Body of pancreas (tissue), 4 donors: ENCODE data around the gene HERC3. TPM values are rescaled to one million over a fixed set of nuclear protein-coding genes. Genes with fewer than 3 reads are reported as not detected.

ENCODE experiments used
- ATAC-seq: fragments of 150-250 bp; one replicate; pipeline ENCODE4 v1.9.1; 2016
- DNase-seq, 4 donors: peaks; one replicate each; pipeline ENCODE4 v3.0.0-alpha.2; 2019
- H3K27ac ChIP-seq, 4 donors: fragments of 200-600 bp; sonication (generic); 1 replicate in 3 of 4; 2 replicates in 1 of 4; pipeline versions ENCODE4 v1.5.1 to v1.6.1; 2016 to 2019; ENCODE audit warnings: mild to moderate bottlenecking in 1 of 4, mixed read lengths in 1 of 4, moderate library complexity in 1 of 4
- H3K27me3 ChIP-seq, 2 donors: fragments of 200-600 bp; sonication (generic); one replicate each; pipeline ENCODE4 v1.6.0; 2016; ENCODE audit warnings: mild to moderate bottlenecking in 1 of 2
- H3K36me3 ChIP-seq, 2 donors: fragments of 200-600 bp; sonication (generic); replicated peaks in 1 of 2; 2 replicates each; pipeline ENCODE4 v1.5.1; 2016; ENCODE audit warnings: low read depth in 2 of 2; ENCODE audit not compliant: insufficient read depth in 1 of 2
- H3K4me1 ChIP-seq: fragments of 200-600 bp; sonication (generic); one replicate; pipeline ENCODE4 v1.6.0; 2016
- H3K4me3 ChIP-seq, 2 donors: fragments of 200-600 bp; sonication (generic); 1 replicate in 1 of 2; 2 replicates in 1 of 2; pipeline ENCODE4 v1.5.1; 2016 to 2019
- H3K9me3 ChIP-seq, 3 donors: fragments of 200-600 bp; sonication (generic); 1 replicate in 2 of 3; 2 replicates in 1 of 3; pipeline ENCODE4 v1.5.1; 2016
- CTCF ChIP-seq, 7 experiments: fragments of 450-650 bp in 4 of 7; fragments of 200-600 bp in 3 of 7; sonication (generic) in 3 of 7; IDR thresholded peaks; one replicate each; pipeline ENCODE4 v1.5.1; 2016 to 2019; ENCODE audit warnings: antibody characterized with exemption in 7 of 7
- POLR2A ChIP-seq, 3 donors: fragments of 450-650 bp; IDR thresholded peaks; one replicate each; pipeline ENCODE4 v1.6.1; 2016; ENCODE audit warnings: antibody characterized with exemption in 3 of 3, mild to moderate bottlenecking in 2 of 3
- WGBS, 2 donors: methylation state at CpG; one replicate each; pipeline ENCODE4 v1.1.5; 2017; 5-methylcytosine and 5-hydroxymethylcytosine counted together
- intact Hi-C: fragments of 100-400 bp; cut with DNase I; formaldehyde crosslinking; loops from one replicate; pipeline ENCODE4 v1.15.1; 2023
- total RNA-seq, 2 donors: library from RNA; depleted of rRNA; stranded (reverse); fragments of >200 nt; gene quantifications; one replicate each; pipeline ENCODE4 v1.1.0, GENCODE V29; 2016

Gene HERC3
- total RNA-seq, 2 donors from 2014 or later = 10.9 to 19.5 TPM

DNA sequence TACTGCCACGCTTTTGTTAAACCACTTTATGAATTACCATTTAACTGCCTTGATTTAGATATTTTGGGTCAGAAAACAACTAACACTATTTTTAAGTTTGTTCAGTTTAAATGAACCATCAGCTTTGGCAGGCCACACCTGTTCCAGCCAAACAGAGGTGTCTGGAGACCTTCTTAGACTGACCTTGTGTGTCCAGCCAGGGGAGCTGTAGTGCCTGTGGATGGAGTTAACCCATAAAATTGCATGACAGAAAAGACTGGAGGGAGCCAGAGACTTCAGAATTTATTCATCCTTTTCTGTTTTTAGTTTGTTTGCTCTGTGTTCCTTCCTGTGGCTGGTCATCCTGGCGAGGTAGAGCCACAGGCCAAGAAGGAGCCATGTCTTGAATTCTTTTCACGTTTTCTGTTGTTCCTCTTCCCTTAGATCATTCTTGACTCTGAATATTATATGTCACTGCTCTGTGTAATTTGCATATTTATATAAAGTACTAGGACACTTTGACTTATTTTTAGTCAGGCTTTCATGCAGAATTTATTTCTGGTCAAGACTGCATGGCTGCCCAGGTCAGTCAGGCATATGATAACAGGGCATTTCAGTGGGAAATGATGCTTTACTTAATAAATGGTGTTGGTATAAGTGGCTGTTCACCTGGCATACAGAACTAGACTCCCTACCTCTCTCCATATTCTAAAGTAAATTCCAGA lies 26.7 kb downstream of the HERC3 start:
- no peak for DNase-seq
- Histone ChIP-seq H3K9me3 (no peaks in the 10 kb centered on the region), H3K4me1 (peaks cover 10% of the 10 kb centered on the region), H3K4me3 (no peak overlapping the region), H3K36me3 (no peaks in the 10 kb centered on the region), H3K27ac (no peak overlapping the region), H3K27me3 (no peaks in the 10 kb centered on the region)
- TF ChIP-seq CTCF (IDR thresholded peaks at IDR 0.05) (no peak), POLR2A (IDR thresholded peaks at IDR 0.05) (no peak)
- intact Hi-C loops = no loop called here
- WGBS, 2 donors = 92 to 93% methylated on average over 3 of the region's 3 CpGs
- ATAC-seq = no peak

DNA sequence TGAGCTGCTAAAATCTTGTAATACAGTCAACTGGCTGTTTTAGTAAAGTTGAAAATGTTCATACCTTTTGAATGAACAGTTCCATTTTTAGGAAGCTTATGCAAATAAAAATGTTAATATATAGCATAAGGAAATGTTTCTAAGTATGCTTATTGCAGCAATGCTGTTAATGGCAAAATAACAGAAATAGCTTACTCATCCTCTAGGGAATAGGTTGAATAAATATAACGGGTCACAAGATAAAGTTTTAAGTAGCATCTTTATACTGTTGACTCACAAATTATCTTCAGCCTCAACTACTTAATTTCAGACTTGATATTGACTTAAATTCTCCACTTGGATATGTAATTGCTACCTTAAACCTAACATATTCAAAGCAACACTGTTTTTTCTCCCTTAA lies 27.7 kb downstream of the HERC3 start:
- no peak overlapping the region for H3K4me3 ChIP-seq
- no peak for TF ChIP-seq POLR2A (IDR thresholded peaks at IDR 0.05)
- no peak for TF ChIP-seq CTCF (IDR thresholded peaks at IDR 0.05)
- no peaks in the 10 kb centered on the region for H3K27me3 ChIP-seq
- WGBS, 2 donors = 66 to 83% methylated on average over 1 of the region's 1 CpG
- H3K36me3 ChIP-seq = no peaks in the 10 kb centered on the region
- H3K27ac ChIP-seq = no peak overlapping the region
- H3K9me3 ChIP-seq = no peaks in the 10 kb centered on the region
- DNase-seq (no peak), ATAC-seq (no peak)
- H3K4me1 ChIP-seq = peaks cover 6% of the 10 kb centered on the region
- intact Hi-C loops = no loop called here

GRCh38 chr4:88621763-88622327 lies 29.6 kb downstream of the HERC3 start:
- TF ChIP-seq POLR2A (IDR thresholded peaks at IDR 0.05) (no peak), CTCF (IDR thresholded peaks at IDR 0.05) (no peak)
- no peak for ATAC-seq
- intact Hi-C loops = no loop called here
- no peak for DNase-seq
- Histone ChIP-seq H3K9me3 (no peaks in the 10 kb centered on the region), H3K36me3 (no peaks in the 10 kb centered on the region), H3K27ac (no peak overlapping the region), H3K27me3 (no peaks in the 10 kb centered on the region), H3K4me3 (no peak overlapping the region), H3K4me1 (peaks cover 6% of the 10 kb centered on the region)
- WGBS, 2 donors = 93 to 96% methylated on average over 2 of the region's 2 CpGs

GRCh38 chr4:88623097-88623496 lies 30.8 kb downstream of the HERC3 start:
- 92 to 97% methylated on average over 3 of the region's 3 CpGs for WGBS, 2 donors
- H3K27me3 ChIP-seq = no peaks in the 10 kb centered on the region
- no peaks in the 10 kb centered on the region for H3K9me3 ChIP-seq
- peaks cover 6% of the 10 kb centered on the region for H3K4me1 ChIP-seq
- no peak for ATAC-seq
- no peaks in the 10 kb centered on the region for H3K36me3 ChIP-seq
- no peak overlapping the region for H3K27ac ChIP-seq
- no peak for TF ChIP-seq CTCF (IDR thresholded peaks at IDR 0.05)
- no peak for TF ChIP-seq POLR2A (IDR thresholded peaks at IDR 0.05)
- intact Hi-C loops = no loop called here
- H3K4me3 ChIP-seq = no peak overlapping the region
- DNase-seq = no peak

DNA sequence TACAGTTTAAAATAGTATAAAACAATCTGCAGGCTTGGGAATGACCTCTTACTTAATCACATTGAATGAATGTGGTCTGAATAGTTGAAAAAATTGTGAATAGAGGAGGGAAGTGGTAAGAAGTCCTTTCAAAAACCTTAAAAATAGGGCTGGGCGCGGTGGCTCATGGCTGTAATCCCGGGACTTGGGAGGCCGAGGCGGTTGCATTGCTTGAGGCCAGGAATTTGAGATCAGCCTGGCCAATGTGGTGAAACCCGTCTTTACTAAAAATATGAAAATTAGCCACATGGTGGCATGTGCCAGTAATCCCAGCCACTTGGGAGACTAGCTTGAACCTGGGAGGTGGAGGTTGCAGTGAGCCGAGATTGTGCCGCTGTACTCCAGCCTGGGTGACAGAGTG lies 36.5 kb downstream of the HERC3 start:
- no peak overlapping the region for H3K27ac ChIP-seq
- WGBS, 2 donors = 97% methylated on average over 8 of the region's 8 CpGs
- intact Hi-C loops = no loop called here
- no peak for ATAC-seq
- DNase-seq = no peak
- no peaks in the 10 kb centered on the region for H3K36me3 ChIP-seq
- H3K27me3 ChIP-seq = no peaks in the 10 kb centered on the region
- no peaks in the 10 kb centered on the region for H3K4me1 ChIP-seq
- no peaks in the 10 kb centered on the region for H3K9me3 ChIP-seq
- H3K4me3 ChIP-seq = no peak overlapping the region
- no peak for TF ChIP-seq CTCF (IDR thresholded peaks at IDR 0.05)
- TF ChIP-seq POLR2A (IDR thresholded peaks at IDR 0.05) = no peak
